Kidney tubule cell (primary cell): Measurements from ENCODE around the gene ADCY3.

ENCODE experiments used
- DNase-seq: peaks from one replicate; pipeline ENCODE4 v3.0.0-alpha.2; 2018; ENCODE audit warnings: low spot score

The ADCY3 gene

DNA sequence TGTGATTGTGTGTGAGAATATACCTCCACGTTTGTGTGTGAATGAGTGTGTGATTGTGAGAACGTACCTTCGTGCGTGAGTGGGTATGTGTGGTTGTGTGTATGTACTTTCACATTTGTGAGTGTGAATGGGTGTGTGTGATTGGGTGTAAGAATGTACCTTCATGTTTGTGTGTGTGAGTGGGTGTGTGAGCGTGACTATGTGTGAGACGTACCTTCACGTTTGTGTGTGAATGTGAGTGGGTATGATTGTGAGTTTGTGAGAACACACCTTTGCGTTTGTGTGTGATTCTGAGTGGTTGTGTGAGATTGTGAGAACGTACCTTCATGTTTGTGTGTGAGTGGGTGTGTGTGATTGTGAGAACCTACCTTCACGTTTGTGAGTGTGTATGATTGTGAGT, 5.8 kb upstream of the ADCY3 start:
- DNase-seq: no peak

DNA sequence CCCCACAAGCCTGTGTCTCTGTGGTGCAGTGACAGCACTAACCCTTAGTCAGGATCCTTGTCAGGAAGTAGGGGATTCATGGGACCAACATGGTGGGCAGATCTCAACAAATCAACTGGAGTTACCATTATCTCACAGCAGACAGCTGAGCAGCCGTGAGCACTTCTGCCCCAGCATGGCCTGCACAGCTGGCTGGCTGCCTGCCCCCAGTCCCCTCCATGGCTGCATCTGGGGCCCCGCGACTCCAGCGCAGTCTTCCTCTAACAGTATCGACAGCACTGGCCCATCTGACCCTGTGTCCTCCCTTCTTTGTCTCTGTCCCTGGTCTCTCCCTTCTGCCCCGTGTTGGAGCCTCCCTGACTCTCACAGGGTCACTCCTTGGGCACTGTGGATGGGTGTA, 4.7 kb upstream of the ADCY3 start:
- DNase-seq: no peak

DNA sequence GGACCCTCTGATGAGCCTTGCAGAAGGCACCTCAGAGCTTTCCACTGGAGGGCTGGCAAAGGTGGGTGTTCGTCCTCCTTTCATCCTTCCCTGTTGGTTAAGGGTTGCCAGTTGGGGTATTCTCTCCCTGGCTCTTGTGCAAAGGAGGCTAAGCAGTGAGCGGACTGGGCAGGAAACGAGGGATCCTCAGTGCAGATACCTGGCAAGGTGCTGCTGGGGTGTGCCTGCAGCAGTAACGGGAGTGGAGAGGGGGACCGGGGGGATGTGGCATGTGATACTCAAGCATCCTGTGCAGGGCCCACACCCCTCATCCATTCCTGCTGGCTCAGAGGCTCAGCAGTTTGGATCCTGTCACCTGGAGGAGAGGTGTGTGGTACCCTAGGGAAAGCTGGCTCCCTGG, 4.2 kb upstream of the ADCY3 start:
- no peak for DNase-seq

DNA sequence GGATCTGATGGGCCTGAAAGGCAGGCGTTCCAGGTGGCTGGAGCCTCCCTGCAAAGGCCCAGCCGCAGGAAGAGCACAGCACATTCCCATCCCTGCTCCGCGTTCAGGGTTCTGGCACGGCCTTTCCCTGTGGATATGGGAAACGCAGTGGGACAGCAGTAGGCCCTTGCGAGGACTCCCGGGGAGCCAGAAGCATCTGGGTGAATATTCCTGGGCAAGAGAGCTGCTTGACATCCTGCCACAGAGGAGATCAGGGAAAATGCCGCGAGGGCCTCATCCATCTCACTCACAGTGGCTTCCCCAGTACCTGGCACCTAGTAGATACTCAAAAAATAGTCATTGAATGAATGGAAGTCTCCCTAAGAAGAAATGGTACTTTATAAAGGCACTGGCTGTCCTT, 3.1 kb upstream of the ADCY3 start:
- DNase-seq: no peak

DNA sequence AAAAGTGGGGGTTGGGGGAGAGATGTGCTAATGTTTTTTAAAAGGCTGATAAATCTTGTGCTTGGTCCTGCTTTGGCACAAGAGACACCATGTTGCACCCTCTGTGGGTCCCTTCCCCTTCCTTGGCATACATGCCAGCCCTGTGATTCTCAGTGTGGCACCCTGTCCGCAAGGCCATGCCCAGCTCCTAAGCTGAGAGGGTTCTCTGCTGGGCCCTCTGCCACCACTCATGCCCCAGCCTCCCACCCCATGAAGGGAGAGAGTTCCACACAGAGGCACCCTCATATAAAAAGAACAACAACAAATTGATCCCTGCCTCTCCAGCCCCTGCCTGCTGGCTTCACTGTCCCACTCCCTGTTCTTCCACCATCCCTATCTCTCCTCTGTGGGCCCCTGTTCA, 2.5 kb upstream of the ADCY3 start:
- no peak for DNase-seq

DNA sequence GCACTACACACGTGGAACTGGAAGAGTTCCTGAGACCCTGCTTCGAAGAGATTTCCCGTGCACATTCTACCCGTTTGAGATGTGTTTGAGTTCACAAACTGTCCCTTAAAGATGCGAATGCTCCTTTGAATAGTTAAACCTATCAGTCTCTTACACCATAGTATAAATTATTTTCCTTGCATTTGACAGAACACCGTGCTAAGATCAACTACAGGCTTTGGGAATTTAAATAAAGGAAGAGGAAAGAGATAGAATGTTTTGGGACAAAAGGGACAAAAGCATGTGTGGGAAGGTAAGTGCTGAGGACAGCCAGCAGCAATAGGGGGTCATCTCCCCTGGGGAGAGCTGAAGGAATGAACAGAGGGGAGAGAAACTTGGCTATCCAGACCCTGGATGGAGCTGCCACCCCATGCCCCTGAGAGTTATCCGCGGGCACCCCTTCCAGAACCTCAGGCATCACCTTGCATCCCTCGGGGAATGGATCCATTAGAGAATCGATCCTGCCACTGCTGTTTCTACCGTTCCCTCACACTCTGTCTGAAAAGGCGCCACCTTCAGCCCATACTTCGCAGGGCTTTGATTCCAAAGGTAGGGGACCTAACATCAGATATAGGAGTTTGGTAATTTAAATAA, 888 bp upstream of the ADCY3 start:
- peak; percentile 13 for DNase-seq

DNA sequence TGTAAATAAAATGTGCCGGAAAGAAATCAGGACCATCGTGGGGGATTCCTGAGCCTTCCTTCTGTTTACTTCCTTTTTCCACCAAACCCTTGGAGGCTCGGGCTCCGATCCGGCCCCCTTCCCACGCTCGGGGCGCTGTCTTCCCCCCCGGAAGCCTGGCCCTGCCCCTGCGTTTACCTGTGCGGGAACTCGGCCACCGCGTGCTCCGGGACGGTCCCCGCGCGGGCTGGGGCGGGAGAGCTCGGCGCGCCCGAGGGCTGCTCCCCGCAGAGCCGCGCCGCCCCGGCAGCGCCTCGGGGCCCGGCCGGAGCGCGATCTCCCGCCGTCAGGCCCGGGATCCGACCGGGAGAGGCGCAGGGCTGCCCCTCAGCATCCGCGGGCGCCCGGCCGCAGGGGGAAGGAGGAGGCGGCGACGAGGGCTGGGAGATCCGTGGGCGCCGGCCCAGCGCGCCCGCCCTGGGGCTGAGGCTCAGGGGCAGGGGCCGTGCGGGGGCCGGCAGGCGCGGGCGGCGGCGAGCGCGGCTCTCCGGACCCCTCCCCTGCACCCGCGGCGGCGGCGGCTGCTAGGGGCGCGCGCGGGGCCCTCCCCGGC, 435 bp downstream of the ADCY3 start:
- DNase-seq: peak; percentile 13

DNA sequence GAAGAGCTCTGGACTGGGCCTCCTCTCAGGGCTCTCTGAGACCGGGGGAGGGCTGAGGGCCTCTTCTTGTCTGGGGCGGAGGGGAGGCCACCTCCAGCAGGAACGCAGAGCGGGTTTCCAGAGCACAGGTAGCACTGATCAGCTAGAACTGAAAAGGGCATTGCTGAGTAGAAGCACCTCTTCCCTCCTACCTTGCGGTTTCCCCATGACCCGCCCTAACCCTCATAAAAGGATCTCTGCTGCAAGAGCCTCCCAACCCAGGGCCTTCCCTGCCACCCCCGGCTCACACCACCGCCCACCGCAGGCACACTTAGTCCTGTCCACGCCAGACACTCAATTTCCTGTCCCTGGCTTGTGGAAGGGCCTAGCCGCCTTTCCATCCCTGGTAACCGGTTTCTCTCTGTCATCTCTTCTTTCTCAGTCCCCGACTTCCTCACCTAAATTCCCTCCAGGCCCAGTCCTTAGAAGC, 966 bp downstream of the ADCY3 start:
- peak; percentile 24 for DNase-seq

DNA sequence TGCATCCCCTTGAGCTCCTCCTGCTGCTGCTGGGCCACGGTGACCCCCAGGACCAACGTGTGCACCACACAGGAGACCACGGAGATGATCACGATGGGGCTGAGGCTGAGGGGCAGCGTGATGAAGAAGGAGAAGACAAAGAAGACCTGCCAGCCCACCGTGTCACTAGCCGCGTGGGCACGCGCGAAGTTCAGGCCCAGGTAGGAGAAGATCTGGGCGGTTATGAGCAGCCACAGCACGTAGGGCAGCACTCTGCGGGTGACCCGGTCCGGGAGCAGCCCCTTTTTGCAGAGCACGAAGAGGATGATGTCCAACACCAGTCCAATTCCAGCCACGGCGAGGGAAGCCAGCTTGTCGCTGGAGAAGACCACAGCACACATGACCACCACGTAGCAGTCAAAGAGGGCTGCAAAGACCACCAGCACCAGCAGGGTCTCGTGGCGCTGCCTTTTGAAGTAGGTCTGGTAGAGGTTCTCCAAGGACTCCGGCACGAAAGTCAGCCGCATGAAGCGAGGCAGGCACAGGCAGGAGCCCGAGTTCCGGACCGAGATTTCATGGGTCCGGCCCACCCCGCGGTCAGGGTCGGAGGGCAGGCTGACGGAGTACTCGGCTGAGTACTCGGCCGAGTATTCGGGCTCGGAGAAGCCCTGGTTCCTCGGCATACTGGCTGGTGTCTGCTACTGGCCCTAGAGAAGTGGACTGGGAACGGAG, 1.6 kb downstream of the ADCY3 start:
- DNase-seq: no peak

DNA sequence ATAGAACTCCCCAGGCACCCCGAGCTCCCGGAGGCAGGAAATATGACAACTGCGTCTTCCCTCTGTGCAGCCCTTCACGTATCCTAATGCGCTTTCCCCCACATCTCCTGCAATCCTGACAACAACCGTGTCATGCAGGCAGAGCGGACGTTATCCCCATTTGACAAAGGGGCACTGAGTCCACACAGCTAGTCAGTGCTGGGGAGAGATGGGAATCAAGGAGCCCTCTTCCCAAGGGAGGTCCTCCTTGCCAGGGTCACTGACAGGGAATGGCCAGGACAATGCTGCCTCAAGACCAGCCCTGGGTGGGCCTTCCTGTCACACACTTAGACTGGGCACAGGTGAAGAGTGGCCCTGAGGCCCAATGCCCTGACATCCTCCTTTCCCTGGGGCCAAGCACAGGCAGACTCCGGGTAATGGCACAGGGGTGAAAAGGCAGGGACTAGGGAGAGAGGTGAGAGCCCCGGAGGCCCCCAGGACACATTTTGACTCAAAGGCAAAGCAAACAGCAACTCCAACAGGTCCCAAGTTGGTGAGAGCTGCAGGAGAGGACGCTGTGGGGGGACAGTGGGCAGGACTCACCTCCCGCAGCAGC, 2.2 kb downstream of the ADCY3 start:
- no peak for DNase-seq

DNA sequence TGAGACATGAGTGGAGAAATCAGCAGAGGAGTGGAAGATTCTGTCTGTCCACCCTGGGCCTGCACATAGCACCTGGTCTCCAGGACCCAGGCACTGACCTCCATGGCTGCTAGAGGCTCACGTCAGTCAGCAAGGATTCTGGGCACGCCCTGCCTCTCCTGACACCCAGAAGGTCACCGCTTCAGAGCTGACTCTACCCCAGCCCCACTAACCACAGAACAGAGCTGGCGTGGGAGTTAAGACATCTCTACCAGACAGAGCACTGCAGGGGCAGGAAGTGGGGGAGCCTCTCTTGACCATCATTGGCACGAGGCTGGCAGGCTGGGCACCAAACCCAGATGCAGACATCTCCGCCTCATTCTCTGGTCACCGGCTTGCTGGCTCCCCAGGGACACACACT, 3.0 kb downstream of the ADCY3 start:
- DNase-seq: no peak

DNA sequence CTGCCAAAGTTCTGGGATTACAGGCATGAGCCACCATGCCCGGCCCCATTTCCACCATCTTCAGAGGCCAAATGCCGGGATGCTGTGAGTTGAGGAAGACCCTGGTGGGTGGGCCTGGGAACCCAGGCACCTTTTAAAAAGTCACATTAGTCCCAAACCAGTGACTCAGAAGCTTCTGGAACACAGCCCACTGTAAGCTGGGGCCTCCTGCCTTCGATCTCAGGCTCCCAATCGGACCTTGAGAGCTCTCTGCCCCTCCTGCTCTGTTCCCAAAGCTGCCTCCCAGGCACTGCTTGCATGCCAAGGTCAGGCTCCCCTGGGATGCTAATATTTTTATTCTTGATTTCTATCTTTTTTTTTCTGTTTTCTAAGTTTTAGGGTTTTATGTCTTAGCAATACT, 4.2 kb downstream of the ADCY3 start:
- DNase-seq: no peak

DNA sequence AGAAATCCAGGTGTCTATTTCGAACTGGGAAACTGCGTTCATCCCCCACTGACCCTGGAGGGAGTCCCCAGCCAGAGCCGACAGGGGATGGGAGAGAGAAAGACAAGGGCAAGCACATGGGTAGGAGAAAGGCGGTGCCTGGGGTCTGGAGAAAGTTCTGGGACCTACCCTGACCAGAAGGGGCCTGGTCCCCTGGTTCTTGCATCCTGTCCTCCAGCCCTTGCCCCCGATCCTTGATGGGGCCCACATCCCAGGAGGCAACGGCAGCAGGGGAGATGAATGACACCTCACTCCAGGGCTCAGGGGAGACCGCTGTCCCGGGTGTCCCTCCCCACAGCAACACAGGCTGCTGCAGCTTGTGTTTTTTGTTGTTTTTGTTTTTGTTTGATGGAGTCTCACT, 4.9 kb downstream of the ADCY3 start:
- no peak for DNase-seq

DNA sequence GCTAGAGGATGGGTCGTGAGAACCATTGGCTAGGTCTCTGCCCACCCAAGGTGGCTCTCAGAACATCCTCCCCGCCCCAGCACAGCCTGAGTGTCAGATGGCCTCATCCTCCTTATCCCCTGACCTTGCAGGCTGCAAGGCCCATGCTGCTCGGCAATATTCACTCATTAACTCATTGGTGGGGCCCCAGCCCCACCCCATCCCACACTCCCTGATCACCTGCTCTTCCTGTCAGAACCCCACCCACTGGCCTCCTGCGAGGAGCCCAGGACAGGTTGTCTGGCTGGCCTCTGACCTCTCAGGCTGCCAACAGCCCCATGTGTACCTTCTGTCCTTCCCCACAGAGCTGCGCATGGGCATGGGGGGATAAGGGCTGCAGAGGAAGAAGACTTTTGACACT, 5.3 kb downstream of the ADCY3 start:
- no peak for DNase-seq

DNA sequence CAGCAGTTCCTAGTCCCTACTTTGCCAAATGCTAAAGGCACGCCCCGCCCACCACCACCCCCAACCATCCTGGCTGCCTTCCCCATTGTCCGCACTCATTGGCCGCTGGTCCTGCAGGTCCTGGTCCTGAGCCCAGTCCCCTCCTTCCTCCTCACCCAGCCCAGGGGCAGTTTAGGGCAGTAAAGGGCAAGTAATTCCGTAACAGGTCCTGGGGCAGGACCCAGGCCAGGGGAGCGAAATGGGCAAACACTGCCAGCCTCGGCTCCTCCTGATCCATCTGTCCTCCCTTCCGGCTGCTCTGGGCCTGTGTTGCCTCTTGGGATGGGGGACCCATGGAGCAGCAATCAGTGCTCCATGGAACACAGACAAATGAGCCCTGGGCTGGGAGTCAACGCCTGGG, 6.1 kb downstream of the ADCY3 start:
- no peak for DNase-seq

DNA sequence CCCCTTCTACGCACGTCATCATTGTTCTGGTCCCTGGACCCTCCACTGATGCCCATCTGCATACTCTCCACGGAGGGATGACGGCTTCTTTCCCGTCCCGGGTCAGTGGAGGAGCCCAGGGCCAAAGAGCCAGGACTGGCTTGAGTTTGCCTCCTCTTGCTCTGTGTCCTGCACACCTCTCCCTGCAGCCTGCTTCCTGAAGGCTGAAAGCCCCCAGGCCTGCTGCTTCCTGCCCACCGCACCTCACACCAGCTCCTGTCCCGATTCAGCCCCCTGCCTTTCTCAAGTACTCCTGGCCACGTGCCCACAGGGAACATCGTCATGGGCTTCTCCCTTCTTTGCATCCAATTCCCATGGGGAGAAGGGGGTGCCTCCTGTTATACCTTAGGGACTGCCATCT, 7.1 kb downstream of the ADCY3 start:
- no peak for DNase-seq

DNA sequence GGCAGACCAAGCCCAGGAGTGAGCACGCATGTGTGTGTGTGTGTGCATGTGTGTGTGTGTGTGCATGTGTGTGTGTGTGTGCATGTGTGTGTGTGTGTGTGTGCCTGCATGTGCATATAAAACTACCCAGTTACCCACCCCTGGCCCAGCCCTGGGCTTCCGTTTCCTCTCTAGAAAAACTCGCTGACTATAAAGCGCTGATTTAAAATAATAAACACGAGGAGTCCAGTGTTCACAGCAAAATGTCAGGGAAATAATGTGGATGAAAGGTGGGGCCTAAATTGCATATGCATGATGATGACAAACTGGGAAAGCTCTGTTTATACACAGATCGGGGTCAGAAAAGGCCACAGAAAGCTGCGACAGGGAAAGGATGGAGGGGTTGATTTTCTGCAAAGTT, 7.5 kb downstream of the ADCY3 start:
- no peak for DNase-seq

DNA sequence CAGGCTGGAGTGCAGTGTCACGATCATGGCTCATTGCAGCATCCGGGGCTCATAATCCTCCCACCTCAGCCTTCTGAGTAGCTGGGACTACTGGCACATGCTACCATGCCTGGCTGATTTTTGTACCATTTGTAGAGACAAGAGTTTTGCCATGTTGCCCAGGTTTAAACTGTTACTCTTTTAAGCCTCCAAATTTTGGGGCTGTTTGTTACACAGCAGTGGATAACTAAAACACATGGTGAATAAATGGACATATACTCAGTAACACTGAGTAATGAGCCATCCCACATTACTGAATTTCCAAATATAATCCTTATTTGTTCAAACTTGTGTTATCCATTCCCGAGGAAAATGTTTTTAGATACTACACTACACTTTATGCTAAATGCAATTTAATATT, 9.8 kb downstream of the ADCY3 start:
- DNase-seq: no peak

DNA sequence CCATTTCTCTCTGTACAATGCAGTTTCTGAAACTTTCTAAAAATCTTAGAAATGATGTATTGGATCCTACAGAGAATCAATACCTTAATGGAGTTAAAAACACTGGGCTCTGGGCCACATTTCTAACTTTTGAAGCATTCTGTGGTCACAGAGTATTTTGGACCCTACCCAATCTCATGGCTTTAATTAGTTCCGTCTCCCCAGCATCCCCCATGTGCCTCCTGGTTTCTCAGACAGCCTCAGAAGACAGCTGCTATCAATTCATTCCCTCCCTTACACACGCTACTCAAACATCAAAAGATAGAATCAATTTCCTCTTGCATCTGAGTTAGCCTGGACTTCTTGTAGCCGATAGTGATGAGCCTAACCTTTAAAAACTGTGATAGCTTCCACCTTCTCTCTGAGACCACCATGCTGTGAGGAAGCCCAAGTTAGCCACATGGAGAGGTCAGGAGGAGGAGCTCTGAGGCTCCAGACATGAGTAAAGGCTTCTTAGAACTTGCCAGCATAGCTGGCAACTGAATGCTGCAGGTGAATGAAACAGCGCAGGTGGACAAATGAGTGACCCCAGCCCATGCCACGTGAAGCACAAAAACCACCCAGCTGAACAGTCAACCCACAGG, 10.4 kb downstream of the ADCY3 start:
- DNase-seq: no peak

DNA sequence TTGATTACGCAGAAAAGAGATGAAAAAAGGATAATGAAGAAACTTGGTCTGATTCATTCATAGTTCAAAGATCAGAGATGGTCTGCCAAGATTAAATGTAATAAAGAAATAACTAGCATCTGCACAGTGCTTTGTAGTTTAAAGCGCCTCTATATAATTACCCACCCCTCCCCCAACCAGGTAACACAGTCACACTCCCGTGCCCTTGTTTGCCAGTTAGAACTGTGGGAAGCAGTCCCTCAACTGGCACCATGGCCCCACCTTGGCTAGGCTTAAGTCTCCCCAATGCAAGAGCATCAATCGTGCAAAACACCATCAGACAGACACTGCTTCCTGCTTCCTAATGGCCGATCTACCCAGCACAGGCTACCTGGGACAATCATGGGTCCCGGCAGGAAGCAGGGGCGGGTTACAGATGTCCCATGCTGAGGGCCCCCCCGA, 11.6 kb downstream of the ADCY3 start:
- DNase-seq: no peak

DNA sequence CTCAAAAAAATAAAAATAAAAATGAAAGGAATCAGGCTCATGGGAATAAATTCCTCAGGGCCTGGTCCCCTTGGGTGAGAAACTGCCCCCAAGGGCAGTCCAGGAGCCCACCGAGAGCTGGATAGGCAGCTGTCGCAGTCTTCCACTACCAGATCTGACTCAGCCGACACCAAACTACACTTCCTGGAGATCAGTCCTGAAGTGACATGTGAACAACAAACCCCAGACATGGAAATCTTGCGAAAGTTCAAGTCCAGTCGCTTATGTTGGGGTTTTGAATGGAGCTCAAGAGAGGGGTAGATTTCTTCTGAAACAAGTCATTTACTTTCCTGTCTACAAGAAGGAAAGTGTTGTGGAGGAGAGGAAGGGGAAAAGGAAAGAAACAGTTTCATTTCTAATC, 12.9 kb downstream of the ADCY3 start:
- DNase-seq: peak; percentile 12

DNA sequence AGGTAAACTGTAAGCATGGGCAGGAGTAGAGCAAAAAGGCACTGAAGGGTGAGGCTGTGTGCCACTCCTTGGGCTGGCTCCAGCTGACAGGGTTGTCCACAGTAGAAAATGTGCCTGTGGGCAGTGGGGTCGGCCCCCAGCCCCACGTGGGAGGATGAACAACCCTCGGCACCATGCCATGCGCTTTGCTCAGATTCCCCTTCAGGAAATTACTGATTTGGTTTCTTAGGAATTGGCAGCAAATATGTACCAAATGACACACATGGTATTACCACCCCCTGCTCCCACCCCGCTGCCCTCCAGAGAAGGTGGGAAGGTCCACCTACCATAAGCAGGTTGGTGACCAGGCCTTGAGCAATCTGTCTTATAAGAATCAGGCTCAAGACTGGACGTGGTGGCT, 13.6 kb downstream of the ADCY3 start:
- DNase-seq: no peak
